GM10248 (cell line): Measurements from ENCODE around the gene OLR1.

ENCODE experiments used
- CTCF ChIA-PET: fragments of 300-600 bp; sonication (Branson Sonifier 250); formaldehyde crosslinking; extraction: SDS; loops from one replicate; lab custom pipeline; 2021; ENCODE audit warnings: antibody characterized with exemption; lab: Yijun Ruan, JAX
- POLR2A ChIA-PET: fragments of 350-650 bp; sonication (Branson Sonifier 250); formaldehyde crosslinking; extraction: SDS; loops from one replicate; lab custom pipeline; 2020; ENCODE audit warnings: antibody characterized with exemption; lab: Yijun Ruan, JAX
- DNase-seq: peaks from one replicate; pipeline ENCODE4 v3.0.0; 2012; ENCODE audit errors: extremely low spot score
- TF ChIP-seq, protein P1 (sequence below): IDR thresholded peaks from 2 replicates; pipeline ENCODE4 v1.5.1; 2012; ENCODE audit warnings: mild to moderate bottlenecking, low read depth; ENCODE audit errors: extremely low read depth, missing control alignments, control extremely low read depth

The OLR1 gene

GRCh38 chr12:10130042-10130441 lies 41.9 kb downstream of the OLR1 start, which contains the start of gene CLEC7A:
Gene CLEC7A, minus strand, starts transcription at chr12:10130199. Its CDS starts 117 bp downstream, at chr12:10130082.
- DNase-seq, result peak; percentile 47
- ChIA-PET POLR2A (no interaction called here), CTCF (interaction anchor here (1.3 to 2.4 kb wide), 2 partner anchors 10 to 23 kb away, joined by 8 to 12 read pairs; no protein-coding TSS in a partner anchor)
- TF ChIP-seq, protein P1, sequence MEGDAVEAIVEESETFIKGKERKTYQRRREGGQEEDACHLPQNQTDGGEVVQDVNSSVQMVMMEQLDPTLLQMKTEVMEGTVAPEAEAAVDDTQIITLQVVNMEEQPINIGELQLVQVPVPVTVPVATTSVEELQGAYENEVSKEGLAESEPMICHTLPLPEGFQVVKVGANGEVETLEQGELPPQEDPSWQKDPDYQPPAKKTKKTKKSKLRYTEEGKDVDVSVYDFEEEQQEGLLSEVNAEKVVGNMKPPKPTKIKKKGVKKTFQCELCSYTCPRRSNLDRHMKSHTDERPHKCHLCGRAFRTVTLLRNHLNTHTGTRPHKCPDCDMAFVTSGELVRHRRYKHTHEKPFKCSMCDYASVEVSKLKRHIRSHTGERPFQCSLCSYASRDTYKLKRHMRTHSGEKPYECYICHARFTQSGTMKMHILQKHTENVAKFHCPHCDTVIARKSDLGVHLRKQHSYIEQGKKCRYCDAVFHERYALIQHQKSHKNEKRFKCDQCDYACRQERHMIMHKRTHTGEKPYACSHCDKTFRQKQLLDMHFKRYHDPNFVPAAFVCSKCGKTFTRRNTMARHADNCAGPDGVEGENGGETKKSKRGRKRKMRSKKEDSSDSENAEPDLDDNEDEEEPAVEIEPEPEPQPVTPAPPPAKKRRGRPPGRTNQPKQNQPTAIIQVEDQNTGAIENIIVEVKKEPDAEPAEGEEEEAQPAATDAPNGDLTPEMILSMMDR, result no peak

- no peak for DNase-seq
- ChIA-PET CTCF (interaction anchor here (1.4 to 1.5 kb wide), 2 partner anchors 8 to 25 kb away, joined by 5 to 6 read pairs; no protein-coding TSS in a partner anchor), POLR2A (no interaction called here)
- TF ChIP-seq, protein P1, result no peak
Measured at GRCh38 chr12:10128687-10129086, 43.2 kb downstream of the OLR1 start.

DNA sequence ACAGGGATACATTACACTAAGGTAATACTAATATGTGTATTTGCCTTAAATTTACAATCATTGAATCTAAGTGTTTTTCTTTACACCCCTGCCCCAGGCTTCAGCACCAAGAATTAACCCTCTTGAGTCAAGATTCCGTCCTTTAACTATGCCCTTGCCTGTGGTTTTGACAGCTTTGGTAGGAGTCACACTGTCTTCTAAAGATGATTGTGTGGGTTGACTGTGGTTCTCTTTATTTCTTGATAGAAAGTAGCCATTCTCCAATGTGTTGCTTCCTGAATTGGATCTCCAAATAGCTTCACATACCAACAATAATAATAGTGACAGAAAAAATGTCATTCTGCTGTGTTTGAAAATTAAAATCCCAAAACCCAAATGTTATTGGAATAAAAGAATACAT lies 45.5 kb downstream of the OLR1 start:
- ChIA-PET POLR2A (no interaction called here), CTCF (interaction anchor here (1.5 kb wide), 2 partner anchors 8 to 26 kb away, joined by 3 to 4 read pairs; no protein-coding TSS in a partner anchor)
- DNase-seq, result no peak
- TF ChIP-seq, protein P1, result no peak

DNA sequence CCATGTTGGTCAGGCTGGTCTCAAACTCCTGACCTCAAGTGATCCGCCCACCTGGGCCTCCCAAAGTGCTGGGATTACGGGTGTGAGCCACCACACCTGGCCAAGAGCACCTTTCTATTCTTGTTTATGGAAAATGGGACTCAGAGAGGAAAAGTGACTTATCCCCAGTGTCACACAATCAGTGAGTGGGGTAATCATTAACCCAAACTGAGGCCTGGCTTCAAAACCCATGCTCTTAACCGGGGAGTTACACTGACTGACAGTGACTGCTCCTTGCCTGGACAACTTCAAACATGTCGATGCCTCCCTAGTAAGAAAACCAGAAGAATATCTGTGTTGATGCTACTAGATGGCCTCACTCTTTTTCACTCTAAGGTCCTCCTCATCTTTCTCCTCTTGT lies 49.2 kb downstream of the OLR1 start:
- CTCF ChIA-PET, result no interaction called here
- TF ChIP-seq, protein P1, result no peak
- DNase-seq, result no peak
- POLR2A ChIA-PET, result no interaction called here

DNA sequence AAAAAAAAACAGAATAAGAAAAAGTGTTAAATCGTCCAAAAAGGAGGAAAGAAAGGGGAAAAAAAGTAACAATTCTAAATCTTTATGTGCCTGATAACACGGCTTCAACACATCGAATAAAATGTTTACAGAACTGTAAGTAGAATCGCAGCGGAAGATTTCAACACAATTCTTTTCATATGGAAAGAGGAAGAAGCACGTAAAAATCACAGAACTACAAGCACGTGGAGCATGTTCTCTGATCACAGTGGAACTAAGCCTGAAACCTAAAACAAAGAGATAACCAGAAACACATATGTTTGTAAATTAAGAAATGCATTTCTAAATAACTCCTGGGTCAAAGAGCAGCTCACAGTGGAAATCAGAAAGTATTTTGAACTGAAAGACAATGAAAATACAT lies 50.7 kb downstream of the OLR1 start:
- DNase-seq, result no peak
- CTCF ChIA-PET, result no interaction called here
- POLR2A ChIA-PET, result no interaction called here

DNA sequence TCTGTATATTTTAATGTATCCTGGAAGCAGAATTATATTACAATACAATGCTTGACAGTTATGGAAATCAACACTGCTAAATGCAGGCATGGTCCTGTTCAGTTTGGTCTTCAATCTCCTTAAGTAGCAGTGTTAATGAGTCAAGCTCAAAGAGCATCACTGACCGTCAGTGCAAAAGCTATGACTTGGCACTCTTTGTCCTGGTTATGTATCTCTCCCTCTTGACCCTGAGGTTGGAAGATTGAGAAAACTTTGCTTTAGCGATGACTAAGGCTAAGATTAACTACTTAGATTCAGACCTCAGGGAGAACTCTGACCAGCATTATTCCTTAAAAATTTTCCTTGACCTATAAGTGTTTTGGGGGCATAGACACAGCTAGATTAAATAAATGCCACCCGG lies 52.9 kb downstream of the OLR1 start:
- TF ChIP-seq, protein P1, result no peak
- POLR2A ChIA-PET, result no interaction called here
- no peak for DNase-seq
- CTCF ChIA-PET, result interaction anchor here (1.4 to 1.6 kb wide), 2 partner anchors 34 to 110 kb away, joined by 3 to 4 read pairs; no protein-coding TSS in a partner anchor

More for the DNA sequence above, 50.7 kb downstream of the OLR1 start:
- TF ChIP-seq, protein P1, result no peak
